ENCODE data around the gene CRBN. TPM values are rescaled to one million over a fixed set of nuclear protein-coding genes. Genes with fewer than 3 reads are reported as not detected.
A peak's percentile ranks its signal among the peaks of the same experiment; 100 is the strongest.

CRBN gene
- 48.6 and 74.4 TPM in 2 replicates for total RNA-seq

GRCh38 chr3:3179407-3180094 lies at the start of gene CRBN:
Gene CRBN (minus strand): TSS chr3:3179691. CDS start chr3:3179687, 4 bp downstream.
- peak; percentile 89 to 92 for DNase-seq (ENCODE audit: low read depth in 2 of 2)

GRCh38 chr3:3227640-3228039 lies 48.1 kb upstream of the CRBN start:
- DNase-seq (ENCODE audit: low read depth in 2 of 2), result no peak

- DNase-seq (ENCODE audit: low read depth in 2 of 2), result no peak
Measured at GRCh38 chr3:3221528-3221927, 42.0 kb upstream of the CRBN start.

GRCh38 chr3:3216401-3216800 lies 36.9 kb upstream of the CRBN start:
- DNase-seq (ENCODE audit: low read depth in 2 of 2), result no peak

GRCh38 chr3:3212781-3213440 lies 33.4 kb upstream of the CRBN start:
- no peak for DNase-seq (ENCODE audit: low read depth in 2 of 2)

- DNase-seq (ENCODE audit: low read depth in 2 of 2), result no peak
Measured at GRCh38 chr3:3209714-3210113, 30.2 kb upstream of the CRBN start.

- no peak for DNase-seq (ENCODE audit: low read depth in 2 of 2)
Measured at GRCh38 chr3:3209057-3209456, 29.6 kb upstream of the CRBN start.

GRCh38 chr3:3201611-3202010 lies 22.1 kb upstream of the CRBN start:
- no peak for DNase-seq (ENCODE audit: low read depth in 2 of 2)

- DNase-seq (ENCODE audit: low read depth in 2 of 2), result peak; percentile 68 to 78
Measured at GRCh38 chr3:3200632-3201212, 21.2 kb upstream of the CRBN start.

GRCh38 chr3:3199306-3199705 lies 19.8 kb upstream of the CRBN start:
- no peak for DNase-seq (ENCODE audit: low read depth in 2 of 2)

GRCh38 chr3:3196148-3196861 lies 16.8 kb upstream of the CRBN start:
- DNase-seq (ENCODE audit: low read depth in 2 of 2), result no peak

- DNase-seq (ENCODE audit: low read depth in 2 of 2), result no peak
Measured at GRCh38 chr3:3194861-3195260, 15.4 kb upstream of the CRBN start.

- DNase-seq (ENCODE audit: low read depth in 2 of 2), result no peak
Measured at GRCh38 chr3:3192286-3192675, 12.8 kb upstream of the CRBN start.

GRCh38 chr3:3191675-3192285 lies 12.3 kb upstream of the CRBN start:
- no peak for DNase-seq (ENCODE audit: low read depth in 2 of 2)

- no peak for DNase-seq (ENCODE audit: low read depth in 2 of 2)
Measured at GRCh38 chr3:3189961-3190360, 10.5 kb upstream of the CRBN start.

GRCh38 chr3:3189102-3189727 lies 9.7 kb upstream of the CRBN start:
- DNase-seq (ENCODE audit: low read depth in 2 of 2), result peak in 1 of 2 donors; percentile 14

GRCh38 chr3:3184876-3185275 lies 5.4 kb upstream of the CRBN start:
- no peak for DNase-seq (ENCODE audit: low read depth in 2 of 2)

GRCh38 chr3:3180456-3180855 lies 965 bp upstream of the CRBN start:
- DNase-seq (ENCODE audit: low read depth in 2 of 2), result no peak

GRCh38 chr3:3178498-3179328 lies 778 bp downstream of the CRBN start:
- peak in 1 of 2 donors; percentile 12 for DNase-seq (ENCODE audit: low read depth in 2 of 2)

GRCh38 chr3:3177861-3178497 lies 1.5 kb downstream of the CRBN start:
- DNase-seq (ENCODE audit: low read depth in 2 of 2), result peak; percentile 59 to 71

Measured in lung microvascular endothelial cell (primary cell).